Measurements from ENCODE around the gene INPP4A. TPM values are rescaled to one million over a fixed set of nuclear protein-coding genes. Genes with fewer than 3 reads are reported as not detected.

The INPP4A gene
- polyA plus RNA-seq, 1 experiment = 12.9 TPM

GRCh38 chr2:98476192-98476868, 31.7 kb downstream of the INPP4A start:
- POLR2A ChIA-PET = no interaction called here
- Histone ChIP-seq H3K27me3 (ENCODE audit: control insufficient read depth, insufficient read depth, low read length) (no peaks in the 10 kb centered on the region), H3K27ac (ENCODE audit: low read depth, low read length) (no peak overlapping the region), H3K4me3 (ENCODE audit: low read depth, low read length) (no peak overlapping the region), H3K9me3 (ENCODE audit: control insufficient read depth, insufficient read depth, low read length) (no peaks in the 10 kb centered on the region; the same call in 1 of the 2 replicates)
- CTCF ChIA-PET = interaction anchor here (0.7 kb wide), 1 partner anchor 38 kb away, joined by 5 read pairs; no protein-coding TSS in a partner anchor
- DNase-seq (ENCODE audit: low read depth, low spot score) = no peak
- TF ChIP-seq, protein P1, sequence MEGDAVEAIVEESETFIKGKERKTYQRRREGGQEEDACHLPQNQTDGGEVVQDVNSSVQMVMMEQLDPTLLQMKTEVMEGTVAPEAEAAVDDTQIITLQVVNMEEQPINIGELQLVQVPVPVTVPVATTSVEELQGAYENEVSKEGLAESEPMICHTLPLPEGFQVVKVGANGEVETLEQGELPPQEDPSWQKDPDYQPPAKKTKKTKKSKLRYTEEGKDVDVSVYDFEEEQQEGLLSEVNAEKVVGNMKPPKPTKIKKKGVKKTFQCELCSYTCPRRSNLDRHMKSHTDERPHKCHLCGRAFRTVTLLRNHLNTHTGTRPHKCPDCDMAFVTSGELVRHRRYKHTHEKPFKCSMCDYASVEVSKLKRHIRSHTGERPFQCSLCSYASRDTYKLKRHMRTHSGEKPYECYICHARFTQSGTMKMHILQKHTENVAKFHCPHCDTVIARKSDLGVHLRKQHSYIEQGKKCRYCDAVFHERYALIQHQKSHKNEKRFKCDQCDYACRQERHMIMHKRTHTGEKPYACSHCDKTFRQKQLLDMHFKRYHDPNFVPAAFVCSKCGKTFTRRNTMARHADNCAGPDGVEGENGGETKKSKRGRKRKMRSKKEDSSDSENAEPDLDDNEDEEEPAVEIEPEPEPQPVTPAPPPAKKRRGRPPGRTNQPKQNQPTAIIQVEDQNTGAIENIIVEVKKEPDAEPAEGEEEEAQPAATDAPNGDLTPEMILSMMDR (IDR thresholded peaks at IDR 0.05; ENCODE audit: low read depth, low read length) = no peak

DNA sequence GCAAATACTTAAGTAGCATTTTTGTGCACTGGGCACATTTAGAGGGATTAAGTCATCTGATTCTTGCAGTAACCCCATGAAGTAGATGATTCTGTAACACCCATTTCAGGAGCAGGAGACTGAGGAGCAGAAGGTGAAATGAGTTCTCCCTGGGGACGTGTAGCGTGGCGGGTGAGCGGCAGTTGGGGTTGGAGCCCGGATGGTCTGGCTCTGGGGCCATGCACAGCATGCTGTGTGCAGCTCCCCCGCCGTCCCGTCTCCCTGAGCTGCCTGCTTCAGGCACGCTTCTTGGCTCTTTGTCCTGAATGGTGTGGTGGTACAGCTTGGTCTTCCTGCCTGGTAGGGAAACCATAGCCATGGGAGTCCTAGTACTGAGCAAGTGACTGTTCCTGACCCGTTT, 32.4 kb downstream of the INPP4A start:
- TF ChIP-seq, protein P1 (IDR thresholded peaks at IDR 0.05; ENCODE audit: low read depth, low read length) = no peak
- CTCF ChIA-PET = interaction anchor here (0.6 to 0.7 kb wide), 2 partner anchors 19 to 38 kb away, joined by 3 to 5 read pairs; no protein-coding TSS in a partner anchor
- no peak for DNase-seq (ENCODE audit: low read depth, low spot score)
- POLR2A ChIA-PET = no interaction called here
- Histone ChIP-seq H3K27ac (ENCODE audit: low read depth, low read length) (no peak overlapping the region), H3K4me3 (ENCODE audit: low read depth, low read length) (no peak overlapping the region), H3K9me3 (ENCODE audit: control insufficient read depth, insufficient read depth, low read length) (no peaks in the 10 kb centered on the region; the same call in 1 of the 2 replicates), H3K27me3 (ENCODE audit: control insufficient read depth, insufficient read depth, low read length) (no peaks in the 10 kb centered on the region)

GRCh38 chr2:98477506-98477905, 32.8 kb downstream of the INPP4A start:
- Histone ChIP-seq H3K27ac (ENCODE audit: low read depth, low read length) (no peak overlapping the region), H3K27me3 (ENCODE audit: control insufficient read depth, insufficient read depth, low read length) (no peaks in the 10 kb centered on the region), H3K9me3 (ENCODE audit: control insufficient read depth, insufficient read depth, low read length) (no peaks in the 10 kb centered on the region; the same call in 1 of the 2 replicates), H3K4me3 (ENCODE audit: low read depth, low read length) (no peak overlapping the region)
- TF ChIP-seq, protein P1 (IDR thresholded peaks at IDR 0.05; ENCODE audit: low read depth, low read length) = no peak
- DNase-seq (ENCODE audit: low read depth, low spot score) = no peak
- CTCF ChIA-PET = interaction anchor here (0.6 to 0.7 kb wide), 2 partner anchors 20 to 37 kb away, joined by 3 to 5 read pairs; no protein-coding TSS in a partner anchor
- POLR2A ChIA-PET = no interaction called here

DNA sequence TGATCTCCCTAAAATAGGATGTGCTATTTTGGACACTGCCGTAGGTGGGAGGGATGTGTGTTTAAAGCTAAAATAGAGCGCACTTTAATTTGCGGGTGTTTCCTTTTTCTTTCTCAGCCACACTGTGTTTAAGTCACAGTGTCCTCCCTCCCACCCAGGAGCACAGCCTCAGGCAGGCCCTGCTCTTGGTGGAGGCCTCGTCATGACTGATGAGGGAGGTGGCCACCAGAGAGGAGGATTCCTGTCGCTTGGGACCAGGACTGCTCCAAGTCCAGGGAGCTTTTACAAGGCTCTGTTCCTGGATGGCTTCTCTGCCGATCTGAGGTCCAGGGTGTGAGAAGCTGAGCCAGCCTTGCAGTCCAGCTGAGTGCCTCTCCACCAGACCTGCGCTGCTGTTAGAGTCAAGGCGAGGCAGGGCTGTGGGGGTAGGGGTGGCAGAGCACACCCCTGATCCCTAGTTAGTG, 33.5 kb downstream of the INPP4A start:
- no peaks in the 10 kb centered on the region for H3K27me3 ChIP-seq (ENCODE audit: control insufficient read depth, insufficient read depth, low read length)
- no peak overlapping the region for H3K4me3 ChIP-seq (ENCODE audit: low read depth, low read length)
- ChIA-PET POLR2A (no interaction called here), CTCF (no interaction called here)
- TF ChIP-seq, protein P1 (IDR thresholded peaks at IDR 0.05; ENCODE audit: low read depth, low read length) = no peak
- no peaks in the 10 kb centered on the region; the same call in 1 of the 2 replicates for H3K9me3 ChIP-seq (ENCODE audit: control insufficient read depth, insufficient read depth, low read length)
- no peak overlapping the region for H3K27ac ChIP-seq (ENCODE audit: low read depth, low read length)
- DNase-seq (ENCODE audit: low read depth, low spot score) = no peak

DNA sequence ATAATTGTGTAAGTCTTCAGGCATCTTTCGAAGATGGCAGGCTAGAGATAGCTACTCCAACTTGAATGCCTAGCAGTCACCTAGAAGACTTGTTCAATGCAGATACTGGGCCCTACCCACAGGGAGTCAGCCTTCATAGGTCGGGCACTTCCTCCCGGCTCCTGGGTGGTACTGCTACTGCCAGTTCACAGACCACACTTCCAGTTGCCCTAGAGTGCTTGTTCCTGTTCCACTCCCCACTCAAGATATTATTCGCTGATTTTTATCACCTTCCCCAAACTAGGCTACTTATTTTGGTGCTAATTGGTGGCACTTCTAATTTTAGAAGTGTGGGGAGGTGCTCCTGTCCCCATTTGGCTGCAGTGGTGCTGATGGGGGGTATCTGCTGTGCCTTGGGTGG, 34.2 kb downstream of the INPP4A start:
- Histone ChIP-seq H3K4me3 (ENCODE audit: low read depth, low read length) (no peak overlapping the region), H3K9me3 (ENCODE audit: control insufficient read depth, insufficient read depth, low read length) (no peaks in the 10 kb centered on the region; the same call in 1 of the 2 replicates), H3K27ac (ENCODE audit: low read depth, low read length) (no peak overlapping the region), H3K27me3 (ENCODE audit: control insufficient read depth, insufficient read depth, low read length) (no peaks in the 10 kb centered on the region)
- ChIA-PET CTCF (no interaction called here), POLR2A (no interaction called here)
- TF ChIP-seq, protein P1 (IDR thresholded peaks at IDR 0.05; ENCODE audit: low read depth, low read length) = no peak
- DNase-seq (ENCODE audit: low read depth, low spot score) = no peak

Measured in AG04450 (cell line).